K562 (cell line): ENCODE data around the gene GRIA1. TPM values are rescaled to one million over a fixed set of nuclear protein-coding genes. Genes with fewer than 3 reads are reported as not detected.

Experiments used
- ATAC-seq: fragments of 200-7000 bp; cut with Tn5 transposase; 3 replicates; pipeline ENCODE4 v1.9.1; 2020; ENCODE audit warnings: moderate library complexity
- BruUV-seq: library from RNA; stranded (reverse); fragments of 400-500 nt; replicated peaks from 2 replicates; lab custom pipeline; 2021; lab: Mats Ljungman, UMichigan
- CTCF ChIA-PET: fragments of 300-600 bp; formaldehyde crosslinking; extraction: SDS; loops from one replicate; lab custom pipeline; 2021; ENCODE audit warnings: low intra/inter-chr PET ratio; lab: Yijun Ruan, JAX
- POLR2A ChIA-PET: fragments of 300-600, 350-650 bp; sonication (Branson Sonifier 250); formaldehyde crosslinking; extraction: SDS; loops from one replicate; lab custom pipeline; 2021; ENCODE audit warnings: antibody characterized with exemption, inconsistent platforms; lab: Yijun Ruan, JAX
- DNase-seq, 4 experiments: peaks; one replicate each; pipeline versions ENCODE4 v3.0.0 to v3.0.0-alpha.2; 2011 to 2018; ENCODE audit warnings: low spot score in 3 of 4, mixed read lengths in 3 of 4; ENCODE audit errors: extremely low read depth in 1 of 4
- FAIRE-seq: peaks from 2 replicates; lab custom pipeline; 2011; peaks lifted over from hg19 to GRCh38; lab: Jason Lieb, UNC
- H2AFZ ChIP-seq: 2 replicates; pipeline ENCODE4 v1.6.0; 2011; ENCODE audit warnings: low read depth, low read length, control low read depth, inconsistent platforms
- H3K27ac ChIP-seq: fragments of 200-600 bp; 3 replicates; pipeline ENCODE4 v1.8.0; 2011; ENCODE audit warnings: low read depth, mild to moderate bottlenecking, control low read depth, inconsistent platforms, low read length, moderate library complexity, mixed read lengths; ENCODE audit errors: extremely low read depth
- H3K27me3 ChIP-seq, 2 experiments: fragments of 300-600 bp in 1 of 2; 2 replicates in 1 of 2; 3 replicates in 1 of 2; pipeline versions ENCODE4 v1.6.0 to v1.8.0; 2011; ENCODE audit warnings: inconsistent platforms in 2 of 2, low read length in 2 of 2, mild to moderate bottlenecking in 1 of 2, mixed read lengths in 1 of 2, moderate library complexity in 1 of 2; ENCODE audit not compliant: control insufficient read depth in 2 of 2, insufficient read depth in 2 of 2
- H3K36me3 ChIP-seq: fragments of 300-600 bp; 3 replicates; pipeline ENCODE4 v1.8.0; 2011; ENCODE audit warnings: mild to moderate bottlenecking, low read length, inconsistent platforms; ENCODE audit not compliant: control insufficient read depth, insufficient read depth
- H3K4me1 ChIP-seq, 2 experiments: fragments of 200-600 bp in 1 of 2; replicated peaks in 1 of 2; 2 replicates in 1 of 2; 3 replicates in 1 of 2; pipeline versions ENCODE4 v1.5.1 to v1.8.0; 2011; ENCODE audit warnings: inconsistent platforms in 2 of 2, low read length in 2 of 2, mild to moderate bottlenecking in 1 of 2, mixed read lengths in 1 of 2, moderate library complexity in 1 of 2; ENCODE audit not compliant: control insufficient read depth in 2 of 2, insufficient read depth in 2 of 2
- H3K4me2 ChIP-seq: 2 replicates; pipeline ENCODE4 v1.6.1; 2011; ENCODE audit warnings: low read length, control low read depth, inconsistent platforms, mixed read lengths; ENCODE audit not compliant: insufficient read depth
- H3K4me3 ChIP-seq: fragments of 200-600 bp; sonication (generic), shearing (Covaris generic); 2 replicates; pipeline ENCODE4 v1.5.1; 2016; ENCODE audit warnings: control low read depth, inconsistent platforms
- H3K79me2 ChIP-seq: fragments of 200-600 bp; 3 replicates; pipeline ENCODE4 v1.8.0; 2011; ENCODE audit warnings: low read length, inconsistent platforms; ENCODE audit not compliant: control insufficient read depth, insufficient read depth
- H3K9ac ChIP-seq, 2 experiments: 2 replicates each; pipeline versions ENCODE4 v1.6.0 to v1.6.1; 2011; ENCODE audit warnings: low read depth in 2 of 2, low read length in 2 of 2, control low read depth in 1 of 2, inconsistent platforms in 1 of 2, mild to moderate bottlenecking in 1 of 2, mixed read lengths in 1 of 2; ENCODE audit not compliant: insufficient read depth in 1 of 2
- H3K9me1 ChIP-seq: one replicate; pipeline ENCODE4 v1.6.0; 2011; ENCODE audit warnings: inconsistent platforms, mild to moderate bottlenecking, low read length, moderate library complexity; ENCODE audit not compliant: control insufficient read depth, insufficient read depth
- H3K9me3 ChIP-seq: replicated peaks from 2 replicates; pipeline ENCODE4 v1.5.1; 2011; ENCODE audit warnings: low read depth, low read length, inconsistent platforms; ENCODE audit not compliant: control insufficient read depth, insufficient read depth
- H4K20me1 ChIP-seq: replicated peaks from 2 replicates; pipeline ENCODE4 v1.6.1; 2011; ENCODE audit warnings: low read length, inconsistent platforms, mixed read lengths; ENCODE audit not compliant: control insufficient read depth, insufficient read depth
- CCAR2 ChIP-seq: fragments of 200-400 bp; formaldehyde crosslinking; IDR thresholded peaks from 2 replicates; pipeline ENCODE4 v1.6.1; 2017; ENCODE audit warnings: mild to moderate bottlenecking, low read depth, low read length
- ETV1 ChIP-seq: fragments of 450-650 bp; conservative IDR thresholded peaks from 2 replicates; pipeline ENCODE4 v1.6.1; 2016; ENCODE audit warnings: missing genetic modification characterization, control low read depth, low read depth, missing compliant biosample characterization
- KDM5B ChIP-seq: fragments of 200-600 bp; sonication (generic); IDR thresholded peaks from 2 replicates; pipeline ENCODE4 v1.6.1; 2012; ENCODE audit warnings: low read depth, mild to moderate bottlenecking, moderate library complexity, low read length, control low read depth, inconsistent platforms; ENCODE audit not compliant: insufficient replicate concordance
- MBD2 ChIP-seq: sonication (generic); IDR thresholded peaks from 2 replicates; pipeline ENCODE4 v1.6.1; 2016; ENCODE audit warnings: low read depth, borderline replicate concordance
- MED1 ChIP-seq: sonication (generic); formaldehyde crosslinking; IDR thresholded peaks from 2 replicates; pipeline ENCODE4 v1.8.1; 2023; ENCODE audit warnings: missing genetic modification reagents, borderline replicate concordance
- MEIS2 ChIP-seq: fragments of 450-650 bp; IDR thresholded peaks from 2 replicates; pipeline ENCODE4 v1.6.1; 2014; ENCODE audit warnings: mild to moderate bottlenecking; ENCODE audit not compliant: partially characterized antibody
- NFATC3 ChIP-seq: fragments of 450-650 bp; IDR thresholded peaks from 2 replicates; pipeline ENCODE4 v1.6.1; 2017; ENCODE audit warnings: mild to moderate bottlenecking
- NFRKB ChIP-seq: fragments of 450-650 bp; IDR thresholded peaks from 2 replicates; pipeline ENCODE4 v1.6.1; 2016; ENCODE audit warnings: low read depth
- PATZ1 ChIP-seq: fragments of 250-450 bp; sonication (Bioruptor Pico); IDR thresholded peaks from 2 replicates; pipeline ENCODE4 v1.5.0; 2020; ENCODE audit warnings: mild to moderate bottlenecking, borderline replicate concordance
- PKNOX1 ChIP-seq: fragments of 450-650 bp; IDR thresholded peaks from 2 replicates; pipeline ENCODE4 v1.6.1; 2016
- RFX1 ChIP-seq: fragments of 450-650 bp; IDR thresholded peaks from 2 replicates; pipeline ENCODE4 v1.6.1; 2016; ENCODE audit warnings: mild to moderate bottlenecking, moderate library complexity
- SMAD3 ChIP-seq: fragments of 450-650 bp; formaldehyde crosslinking; conservative IDR thresholded peaks from 2 replicates; pipeline ENCODE4 v1.4.0; 2020; ENCODE audit warnings: mild to moderate bottlenecking
- TBP ChIP-seq: optimal IDR thresholded peaks from 2 replicates; pipeline ENCODE3; 2011; ENCODE audit warnings: low read depth, low read length, improper control_type of control experiment
- TEAD2 ChIP-seq: fragments of 450-650 bp; IDR thresholded peaks from 2 replicates; pipeline ENCODE4 v1.6.1; 2016; ENCODE audit warnings: missing genetic modification characterization, control low read depth, missing compliant biosample characterization
- U2AF2 ChIP-seq: fragments of 200-400 bp; formaldehyde crosslinking; optimal IDR thresholded peaks from 2 replicates; pipeline ENCODE3; 2017; ENCODE audit warnings: low read depth, mild to moderate bottlenecking, low read length
- ZEB2 ChIP-seq: fragments of 450-650 bp; IDR thresholded peaks from 2 replicates; pipeline ENCODE4 v1.6.1; 2016
- ZFPM2 ChIP-seq: fragments of 250-450 bp; sonication (Bioruptor Pico); IDR thresholded peaks from 2 replicates; pipeline ENCODE4 v1.5.1; 2022; ENCODE audit warnings: mild to moderate bottlenecking
- ZNF282 ChIP-seq: sonication (generic); formaldehyde crosslinking; IDR thresholded peaks from 2 replicates; pipeline ENCODE4 v1.8.1; 2023; ENCODE audit warnings: missing genetic modification reagents
- ZNF316 ChIP-seq: fragments of 450-650 bp; IDR thresholded peaks from 2 replicates; pipeline ENCODE4 v1.6.1; 2016
- ZNF668 ChIP-seq: fragments of 250-450 bp; sonication (Bioruptor Pico); IDR thresholded peaks from 2 replicates; pipeline ENCODE4 v1.8.0; 2022; ENCODE audit warnings: mild to moderate bottlenecking, inconsistent platforms
- WGBS: fragments of 100-300 bp; shearing (Covaris generic); methylation state at CpG from one replicate; pipeline ENCODE4 v1.1.6; 2016; ENCODE audit warnings: low coverage, mixed read lengths; ENCODE audit not compliant: insufficient coverage; ENCODE audit errors: missing lambda C conversion rate; 5-methylcytosine and 5-hydroxymethylcytosine counted together
- in situ Hi-C: fragments of 300-500 bp; cut with MboI; formaldehyde crosslinking; loops from 4 replicates; pipeline ENCODE4 v1.15.0; 2018; ENCODE audit warnings: inconsistent platforms, mixed read lengths
- intact Hi-C: fragments of 100-400 bp; cut with micrococcal nuclease; formaldehyde crosslinking; loops from 2 replicates; pipeline ENCODE4 v1.14.2; 2022
- polyA plus RNA-seq, 8 experiments: library from polyadenylated mRNA; depleted of rRNA in 4 of 8; stranded (reverse) in 5 of 8; unstranded in 3 of 8; fragments of >200 nt; fragmentation: Nextera tagmentation in 2 of 8; fragmentation: Illumina TruSeq in 1 of 8; extraction: Ambion mirVana in 2 of 8; extraction: Trizol in 1 of 8; gene quantifications; 2 replicates each; pipeline versions ENCODE4 v1.2.1 to v1.2.3, GENCODE V29; 2011 to 2014; ENCODE audit warnings: inconsistent platforms in 1 of 8, missing spikeins in 1 of 8
- total RNA-seq, 7 experiments: library from RNA; depleted of rRNA in 6 of 7; stranded (reverse); fragments of >200 nt in 6 of 7; fragmentation: Illumina TruSeq in 2 of 7; extraction: Trizol in 2 of 7; gene quantifications; 2 replicates each; pipeline versions ENCODE4 v1.2.1 to v1.2.3, GENCODE V29; 2011 to 2021; ENCODE audit warnings: low replicate concordance in 1 of 7

GRIA1 gene
- total and polyA plus RNA-seq, 9 of the 15 experiments (the other 6 are each of a cell fraction or from before 2014, with no cell fraction given): not detected

- no peak for DNase-seq
- no TSS peak for BruUV-seq
- Histone ChIP-seq H3K4me2 (no peak overlapping the region), H3K27ac (no peak overlapping the region), H3K36me3 (no peaks in the 10 kb centered on the region), H3K9me3 (no peaks in the 10 kb centered on the region), H4K20me1 (no peaks in the 10 kb centered on the region), H3K4me3 (no peak overlapping the region), H3K79me2 (no peaks in the 10 kb centered on the region), H3K4me1 (no peaks in the 10 kb centered on the region), H3K9me1 (no peaks in the 10 kb centered on the region), H3K9ac (no peak overlapping the region), H3K27me3 (no peaks in the 10 kb centered on the region), H2AFZ (no peak overlapping the region)
- in situ Hi-C loops (no loop called here), intact Hi-C loops (no loop called here)
- no peak for FAIRE-seq
- TF ChIP-seq MED1 (CRISPR knock-in tag) (no peak), U2AF2 (no peak), MBD2 (no peak), ZNF316 (no peak), TEAD2 (tag) (no peak), TBP (no peak), ETV1 (no peak), ZNF668 (CRISPR knock-in tag) (no peak), MEIS2 (no peak), PATZ1 (no peak), NFRKB (no peak), CCAR2 (no peak), ZEB2 (no peak), PKNOX1 (no peak), NFATC3 (no peak), ZNF282 (no peak), KDM5B (no peak), ZFPM2 (no peak), SMAD3 (CRISPR knock-in tag) (no peak), RFX1 (no peak)
- no peak for ATAC-seq
- 2% methylated on average over 4 of the region's 4 CpGs for WGBS
- POLR2A ChIA-PET: interaction anchor here (0.6 to 1.3 kb wide), 2 partner anchors 10 to 1690 kb away, joined by 3 read pairs; no protein-coding TSS in a partner anchor
- CTCF ChIA-PET: no interaction called here
These were observed 40.1 kb downstream of the GRIA1 start for GRCh38 chr5:153530357-153531143.
